ENCODE measurements around the gene BCL2L13. TPM values are rescaled to one million over a fixed set of nuclear protein-coding genes. Genes with fewer than 3 reads are reported as not detected.

Gene BCL2L13
- polyA plus RNA-seq, 1 donor (not counting 4 experiments of a cell fraction or from before 2014, with no cell fraction given): 51.0 TPM

GRCh38 chr22:17700778-17701177, 62.2 kb downstream of the BCL2L13 start:
- H3K27me3 ChIP-seq (ENCODE audit: control insufficient read depth, extremely low read depth, insufficient read depth, low read length): no peaks in the 10 kb centered on the region
- H4K20me1 ChIP-seq (ENCODE audit: control insufficient read depth, extremely low read depth, insufficient read depth, low read length): no peaks in the 10 kb centered on the region
- no peaks in the 10 kb centered on the region for H3K9me1 ChIP-seq (ENCODE audit: control insufficient read depth, extremely low read depth, insufficient read depth, low read length)
- TF ChIP-seq CTCF (optimal IDR thresholded peaks at IDR 0.05 in 1 of 3, IDR thresholded peaks at IDR 0.05 in 1 of 3, conservative IDR thresholded peaks at IDR 0.05 in 1 of 3; ENCODE audit: extremely low read depth in 1 of 3, insufficient read depth in 2 of 3, low read length in 3 of 3) (no peak), EZH2 (IDR thresholded peaks at IDR 0.05; ENCODE audit: low read length) (no peak)
- no peak overlapping the region for H3K4me3 ChIP-seq (ENCODE audit: control insufficient read depth in 2 of 3, extremely low read depth in 1 of 3, insufficient read depth in 2 of 3, low read depth in 1 of 3, low read length in 3 of 3)
- no peak overlapping the region for H3K4me2 ChIP-seq (ENCODE audit: control insufficient read depth, extremely low read depth, insufficient read depth, low read depth, low read length)
- no peak overlapping the region for H3K9ac ChIP-seq (ENCODE audit: control insufficient read depth, extremely low read depth, insufficient read depth, low read length)
- dilution Hi-C loops (cut with MboI; ENCODE audit: extremely low pct_ligation_motif_present, low sequenced_read_pairs): no loop called here
- H3K4me1 ChIP-seq (ENCODE audit: control insufficient read depth, extremely low read depth, insufficient read depth, low read length): peaks cover 5% of the 10 kb centered on the region
- H3K9me3 ChIP-seq (ENCODE audit: control insufficient read depth, low read depth, low read length): no peaks in the 10 kb centered on the region
- DNase-seq (ENCODE audit: low read depth, low spot score) (no peak), FAIRE-seq (no peak)
- no peak overlapping the region for H3K27ac ChIP-seq (ENCODE audit: control insufficient read depth, insufficient read depth, low read length)
- H2AFZ ChIP-seq (ENCODE audit: control insufficient read depth, low read length): no peak overlapping the region
- peaks cover 5 to 12% of the 10 kb centered on the region in 2 experiments for H3K36me3 ChIP-seq (ENCODE audit: control insufficient read depth in 2 of 2, extremely low read depth in 1 of 2, insufficient read depth in 2 of 2, low read length in 2 of 2)
- peaks cover 2% of the 10 kb centered on the region for H3K79me2 ChIP-seq (ENCODE audit: control insufficient read depth, insufficient read depth, low read length)

- Histone ChIP-seq H3K27ac (ENCODE audit: control insufficient read depth, insufficient read depth, low read length) (no peak overlapping the region), H3K27me3 (ENCODE audit: control insufficient read depth, extremely low read depth, insufficient read depth, low read length) (no peaks in the 10 kb centered on the region), H3K36me3 (ENCODE audit: control insufficient read depth in 2 of 2, extremely low read depth in 1 of 2, insufficient read depth in 2 of 2, low read length in 2 of 2) (peaks cover 4 to 14% of the 10 kb centered on the region in 2 experiments), H3K4me2 (ENCODE audit: control insufficient read depth, extremely low read depth, insufficient read depth, low read depth, low read length) (no peak overlapping the region), H3K9me1 (ENCODE audit: control insufficient read depth, extremely low read depth, insufficient read depth, low read length) (no peaks in the 10 kb centered on the region), H3K79me2 (ENCODE audit: control insufficient read depth, insufficient read depth, low read length) (peaks cover 6% of the 10 kb centered on the region), H3K4me1 (ENCODE audit: control insufficient read depth, extremely low read depth, insufficient read depth, low read length) (peaks cover 15% of the 10 kb centered on the region), H4K20me1 (ENCODE audit: control insufficient read depth, extremely low read depth, insufficient read depth, low read length) (no peaks in the 10 kb centered on the region), H2AFZ (ENCODE audit: control insufficient read depth, low read length) (no peak overlapping the region), H3K9ac (ENCODE audit: control insufficient read depth, extremely low read depth, insufficient read depth, low read length) (no peak overlapping the region), H3K4me3 (ENCODE audit: control insufficient read depth in 2 of 3, extremely low read depth in 1 of 3, insufficient read depth in 2 of 3, low read depth in 1 of 3, low read length in 3 of 3) (no peak overlapping the region), H3K9me3 (ENCODE audit: control insufficient read depth, low read depth, low read length) (no peaks in the 10 kb centered on the region)
- no peak for FAIRE-seq
- dilution Hi-C loops (cut with MboI; ENCODE audit: extremely low pct_ligation_motif_present, low sequenced_read_pairs): no loop called here
- no peak for DNase-seq (ENCODE audit: low read depth, low spot score)
- no peak for TF ChIP-seq EZH2 (IDR thresholded peaks at IDR 0.05; ENCODE audit: low read length)
- TF ChIP-seq CTCF (optimal IDR thresholded peaks at IDR 0.05 in 1 of 3, IDR thresholded peaks at IDR 0.05 in 1 of 3, conservative IDR thresholded peaks at IDR 0.05 in 1 of 3; ENCODE audit: extremely low read depth in 1 of 3, insufficient read depth in 2 of 3, low read length in 3 of 3): no peak
Measured at GRCh38 chr22:17703811-17704210, 65.3 kb downstream of the BCL2L13 start.
